ENCODE results near the gene TMC3.

The TMC3 gene

GRCh38 chr15:81285461-81285860 is 88.6 kb downstream of the TMC3 start:
- TF ChIP-seq, protein P1, sequence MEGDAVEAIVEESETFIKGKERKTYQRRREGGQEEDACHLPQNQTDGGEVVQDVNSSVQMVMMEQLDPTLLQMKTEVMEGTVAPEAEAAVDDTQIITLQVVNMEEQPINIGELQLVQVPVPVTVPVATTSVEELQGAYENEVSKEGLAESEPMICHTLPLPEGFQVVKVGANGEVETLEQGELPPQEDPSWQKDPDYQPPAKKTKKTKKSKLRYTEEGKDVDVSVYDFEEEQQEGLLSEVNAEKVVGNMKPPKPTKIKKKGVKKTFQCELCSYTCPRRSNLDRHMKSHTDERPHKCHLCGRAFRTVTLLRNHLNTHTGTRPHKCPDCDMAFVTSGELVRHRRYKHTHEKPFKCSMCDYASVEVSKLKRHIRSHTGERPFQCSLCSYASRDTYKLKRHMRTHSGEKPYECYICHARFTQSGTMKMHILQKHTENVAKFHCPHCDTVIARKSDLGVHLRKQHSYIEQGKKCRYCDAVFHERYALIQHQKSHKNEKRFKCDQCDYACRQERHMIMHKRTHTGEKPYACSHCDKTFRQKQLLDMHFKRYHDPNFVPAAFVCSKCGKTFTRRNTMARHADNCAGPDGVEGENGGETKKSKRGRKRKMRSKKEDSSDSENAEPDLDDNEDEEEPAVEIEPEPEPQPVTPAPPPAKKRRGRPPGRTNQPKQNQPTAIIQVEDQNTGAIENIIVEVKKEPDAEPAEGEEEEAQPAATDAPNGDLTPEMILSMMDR (IDR thresholded peaks at IDR 0.05; ENCODE audit: extremely low read depth, missing control alignments) = no peak
- DNase-seq (ENCODE audit: low spot score) = no peak

- TF ChIP-seq, protein P1 (IDR thresholded peaks at IDR 0.05; ENCODE audit: extremely low read depth, missing control alignments) = no peak
These were observed 89.6 kb downstream of the TMC3 start for GRCh38 chr15:81284256-81285031.

GRCh38 chr15:81282911-81283310 is 91.1 kb downstream of the TMC3 start:
- no peak for DNase-seq (ENCODE audit: low spot score)
- TF ChIP-seq, protein P1 (IDR thresholded peaks at IDR 0.05; ENCODE audit: extremely low read depth, missing control alignments) = no peak

More at GRCh38 chr15:81284256-81285031, 89.6 kb downstream of the TMC3 start:
- no peak for DNase-seq (ENCODE audit: low spot score)

- TF ChIP-seq, protein P1 (IDR thresholded peaks at IDR 0.05; ENCODE audit: extremely low read depth, missing control alignments) = no peak
- DNase-seq (ENCODE audit: low spot score) = no peak
These were observed 91.5 kb downstream of the TMC3 start for GRCh38 chr15:81282606-81282895.

DNA sequence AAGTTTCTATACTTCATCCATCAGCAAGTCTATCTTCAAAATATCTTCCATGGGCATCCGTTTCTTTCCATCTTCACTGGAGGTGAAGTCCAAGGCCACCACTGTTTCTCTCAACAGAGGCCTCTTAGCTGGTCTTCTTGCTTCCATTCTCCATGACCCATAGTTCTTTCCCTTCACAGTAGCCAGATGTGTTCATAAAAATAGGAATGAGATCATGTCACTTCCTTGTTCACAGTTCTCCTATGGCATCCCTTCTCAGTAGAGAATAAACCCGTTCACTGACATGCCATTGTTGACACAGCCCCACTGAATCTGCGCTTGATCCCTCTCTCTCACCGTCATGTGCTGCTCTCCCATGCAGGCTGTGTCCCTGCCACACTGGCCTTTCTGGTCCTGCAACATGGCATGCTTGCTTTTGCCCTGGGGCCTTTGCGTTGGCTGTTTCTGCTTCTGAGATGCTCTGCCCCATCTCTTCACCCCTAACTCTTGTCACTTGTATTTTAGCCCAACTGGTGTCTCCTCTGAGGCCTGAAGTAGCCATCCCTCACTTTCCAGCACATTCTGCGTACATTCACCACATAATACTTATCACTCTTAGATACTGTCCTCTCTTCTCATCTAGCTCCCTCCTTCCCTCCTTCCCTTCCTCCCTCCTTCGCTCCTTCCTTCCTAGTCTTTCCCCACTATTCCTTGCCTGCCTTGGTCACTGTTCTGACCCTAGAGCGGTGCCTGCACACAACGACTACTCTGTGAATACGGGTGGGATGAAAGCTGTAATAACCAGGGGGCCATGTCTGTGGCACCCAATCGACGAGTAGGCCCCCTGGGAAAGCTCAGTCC is 92.0 kb downstream of the TMC3 start:
- TF ChIP-seq, protein P1 (IDR thresholded peaks at IDR 0.05; ENCODE audit: extremely low read depth, missing control alignments) = no peak
- no peak for DNase-seq (ENCODE audit: low spot score)

DNA sequence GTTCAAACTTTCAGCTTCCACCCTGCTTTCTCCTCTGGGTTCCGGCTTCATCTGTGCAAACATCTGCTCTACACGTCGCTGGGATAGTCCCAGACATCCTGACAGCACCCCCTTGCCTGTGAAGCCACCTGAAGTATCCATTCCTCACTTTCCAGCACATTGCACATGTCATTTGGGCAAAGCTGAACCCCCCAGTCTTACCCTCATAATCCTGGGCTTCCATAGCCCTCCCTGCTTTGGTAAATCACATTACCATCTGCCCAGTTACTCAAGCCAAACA is 92.6 kb downstream of the TMC3 start:
- no peak for DNase-seq (ENCODE audit: low spot score)
- TF ChIP-seq, protein P1 (IDR thresholded peaks at IDR 0.05; ENCODE audit: extremely low read depth, missing control alignments) = no peak
